ENCODE data around the gene TRIM59.
A peak's percentile ranks its signal among the peaks of the same experiment; 100 is the strongest.

The TRIM59 gene

DNA sequence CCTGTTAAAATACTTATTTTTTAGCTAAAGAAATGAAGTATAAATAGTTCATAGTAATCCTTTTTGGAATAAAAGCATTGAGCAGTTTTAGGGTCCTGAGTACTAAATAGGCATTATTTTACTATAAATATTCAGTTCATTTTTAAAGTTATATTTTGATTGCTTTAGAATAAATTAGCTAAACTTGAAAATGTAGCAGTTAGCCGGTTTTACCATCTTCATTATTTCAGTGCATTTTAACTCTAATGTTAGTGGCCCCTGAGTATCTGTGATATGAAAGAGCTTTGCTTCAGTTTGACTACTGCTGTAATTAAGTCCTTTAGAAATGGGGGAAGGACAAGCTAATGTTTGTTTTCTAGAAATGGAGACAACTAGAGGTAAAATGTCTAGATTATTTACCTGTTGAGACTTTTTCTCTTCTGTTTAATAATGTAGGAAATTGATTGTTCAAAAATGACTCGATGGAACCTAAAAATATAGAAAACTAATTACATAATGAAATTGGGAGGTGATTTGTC, 46.5 kb downstream of the TRIM59 start:
- no peak for DNase-seq (ENCODE audit: low read depth in 2 of 2)

DNA sequence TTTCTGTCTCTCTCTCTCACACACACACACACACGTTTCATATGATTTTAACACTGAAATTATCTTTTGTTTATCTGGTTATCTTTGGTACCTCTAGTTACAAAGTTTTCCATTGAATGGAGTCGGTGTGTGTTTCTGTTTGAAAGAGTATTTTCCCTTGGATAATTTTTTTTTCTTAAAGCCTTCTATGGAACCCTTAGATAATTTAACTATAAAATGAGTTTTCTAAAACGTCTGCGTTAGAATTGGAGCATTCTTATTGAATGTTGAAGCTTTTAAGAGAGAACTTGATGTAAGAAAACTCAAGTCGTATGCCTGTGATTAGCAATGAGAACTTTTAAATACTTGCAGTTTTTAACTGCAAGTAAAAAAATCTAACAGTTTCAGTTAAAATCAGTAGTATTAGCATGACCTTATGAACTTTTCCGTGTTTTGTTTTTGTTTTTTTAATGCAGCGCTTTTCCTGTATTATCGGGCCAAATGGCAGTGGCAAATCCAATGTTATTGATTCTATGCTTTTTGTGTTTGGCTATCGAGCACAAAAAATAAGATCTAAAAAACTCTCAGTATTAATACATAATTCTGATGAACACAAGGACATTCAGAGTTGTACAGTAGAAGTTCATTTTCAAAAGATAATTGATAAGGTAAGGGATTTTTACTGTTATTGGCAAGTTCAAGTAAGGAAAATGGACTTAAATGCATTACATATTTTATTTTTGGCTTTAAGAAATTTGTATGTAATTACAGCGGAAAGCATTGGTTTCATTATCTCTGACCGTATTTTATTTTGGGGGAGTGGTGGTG, 47.2 kb downstream of the TRIM59 start:
- DNase-seq (ENCODE audit: low read depth in 2 of 2), result no peak

DNA sequence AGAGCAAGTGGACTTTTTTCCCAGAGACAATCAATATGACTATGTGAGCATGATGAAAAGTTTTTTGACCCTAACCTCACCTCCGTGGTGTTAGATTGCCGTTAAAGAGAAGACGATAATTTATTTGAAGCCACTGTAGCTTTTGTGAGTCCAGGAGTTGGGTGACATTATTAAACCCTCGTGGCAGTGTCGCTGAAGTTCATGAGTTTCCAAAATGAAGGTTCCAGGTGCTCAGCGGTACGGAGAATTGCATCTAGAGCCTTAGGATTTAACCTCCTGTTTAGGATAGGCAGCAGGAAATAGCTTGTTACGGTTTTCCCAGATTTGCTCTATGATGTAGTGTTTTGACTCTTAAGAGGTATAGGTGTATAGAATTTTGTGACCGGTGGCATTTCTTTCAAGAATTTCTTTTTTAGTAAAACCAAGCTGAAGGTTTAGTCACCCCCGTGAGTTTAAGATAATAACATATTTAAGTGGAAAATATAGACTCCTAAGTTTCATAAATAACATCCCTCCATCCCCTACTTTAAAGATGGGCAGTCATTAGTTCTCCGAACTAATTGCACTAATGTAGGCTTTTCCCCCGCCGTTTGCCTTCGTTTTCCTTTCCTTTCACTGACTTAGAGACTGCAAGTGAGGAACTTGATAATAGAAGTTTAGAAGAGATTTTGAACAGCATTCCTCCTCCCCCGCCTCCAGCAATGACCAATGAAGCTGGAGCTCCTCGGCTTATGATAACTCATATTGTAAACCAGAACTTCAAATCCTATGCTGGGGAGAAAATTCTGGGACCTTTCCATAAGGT, 48.1 kb downstream of the TRIM59 start:
- DNase-seq (ENCODE audit: low read depth in 2 of 2), result no peak

DNA sequence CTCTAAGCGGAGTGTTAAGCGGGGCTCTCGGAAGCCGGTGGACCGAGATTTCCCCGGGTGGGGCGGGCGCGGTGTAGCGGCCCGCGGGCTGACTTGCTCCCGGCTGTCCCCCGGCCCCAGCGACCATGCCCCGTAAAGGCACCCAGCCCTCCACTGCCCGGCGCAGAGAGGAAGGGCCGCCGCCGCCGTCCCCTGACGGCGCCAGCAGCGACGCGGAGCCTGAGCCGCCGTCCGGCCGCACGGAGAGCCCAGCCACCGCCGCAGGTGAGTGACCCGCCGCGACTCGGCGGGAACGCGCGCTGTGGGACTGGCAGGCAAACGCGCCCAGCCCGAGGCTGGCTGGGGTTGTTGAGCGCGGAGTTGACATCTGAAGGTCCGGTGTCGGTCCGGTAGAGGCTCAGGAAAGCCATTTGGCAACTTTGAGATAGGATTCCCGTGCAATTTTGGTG, 48.9 kb downstream of the TRIM59 start:
- peak in 1 of 2 experiments; percentile 6 for DNase-seq (ENCODE audit: low read depth in 2 of 2)

DNA sequence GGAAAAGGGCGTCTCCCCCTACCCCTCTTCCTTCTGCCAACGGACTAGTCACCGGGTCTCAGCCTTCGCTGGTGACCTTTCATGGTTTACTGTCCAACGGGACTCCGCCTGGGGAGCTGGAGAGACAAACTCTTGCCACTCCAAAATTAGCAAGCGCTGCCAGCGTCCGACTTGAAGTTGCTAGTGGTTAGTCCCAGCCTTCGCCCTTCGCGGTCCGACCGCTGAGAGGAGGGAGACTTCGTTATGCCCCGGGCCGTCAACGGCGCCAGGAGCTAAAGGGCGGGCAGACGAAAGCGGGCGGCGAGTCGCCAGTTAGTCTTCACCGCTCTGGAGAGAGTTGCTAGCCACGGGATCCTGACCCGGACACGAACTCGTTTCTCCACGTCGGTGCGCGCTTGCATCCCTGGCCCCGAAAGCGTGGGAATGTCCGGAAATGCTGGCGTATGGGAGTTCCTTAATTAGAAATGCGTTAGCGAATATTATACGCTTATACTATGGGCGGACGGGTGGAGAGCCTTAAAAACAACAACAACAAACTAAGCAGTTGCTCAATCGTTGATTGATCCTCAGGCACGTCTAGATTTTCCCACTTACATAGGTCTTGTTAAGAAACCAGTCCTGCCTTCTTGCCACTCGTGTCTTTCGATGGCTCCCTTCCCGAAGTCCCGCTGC, 49.4 kb downstream of the TRIM59 start:
- DNase-seq (ENCODE audit: low read depth in 2 of 2), result peak; percentile 12 to 18

DNA sequence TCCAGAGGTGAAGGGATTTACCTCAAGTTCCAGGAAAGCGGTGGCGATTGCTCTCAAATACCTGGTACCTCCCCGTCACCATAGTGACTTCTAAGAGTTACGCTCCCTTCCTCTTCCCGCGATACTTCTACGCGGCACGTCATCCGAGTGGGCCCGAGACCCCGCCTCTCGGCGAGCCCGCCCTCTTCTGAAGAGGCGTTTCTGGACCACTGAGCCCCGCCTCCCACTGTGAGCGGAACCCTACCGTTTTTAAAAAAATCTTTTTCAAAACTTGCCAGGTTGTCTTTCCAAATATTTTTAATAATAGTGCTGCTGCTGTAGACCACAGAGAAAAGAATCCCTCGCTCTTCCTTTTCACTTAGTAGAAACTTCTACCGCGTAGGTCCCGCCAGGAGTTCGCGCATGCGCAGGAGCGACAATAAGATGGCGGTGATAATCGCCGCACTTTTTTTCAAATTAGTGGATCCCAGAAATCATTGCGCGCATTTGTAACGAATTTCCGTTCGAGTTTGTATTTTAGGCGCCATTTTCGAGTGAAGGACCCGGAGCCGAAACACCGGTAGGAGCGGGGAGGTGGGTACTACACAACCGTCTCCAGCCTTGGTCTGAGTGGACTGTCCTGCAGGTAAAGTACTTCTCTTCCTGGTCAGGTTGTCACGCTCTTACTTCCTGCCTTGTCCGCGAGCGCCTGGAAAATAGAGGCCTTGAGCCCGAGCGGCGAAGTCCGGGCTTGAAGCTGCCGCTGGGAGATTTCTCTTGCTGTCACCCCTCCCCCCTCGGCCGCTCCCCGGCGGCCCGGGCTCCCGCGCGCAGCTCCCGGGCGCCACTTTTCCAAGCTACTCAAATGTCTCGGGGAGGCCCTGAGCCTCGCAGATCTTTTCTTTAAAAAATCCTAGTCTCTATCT, 50.2 kb downstream of the TRIM59 start, which contains the start of the genes IFT80 and SMC4:
Gene IFT80 (minus strand): TSS at position 101 of the 905 bp plus-strand sequence. CDS start 14,625 bp downstream, outside the sequence.
Gene SMC4 (plus strand): TSS at position 526 of the 905 bp plus-strand sequence. CDS start 1,177 bp downstream, outside the sequence.
- DNase-seq (ENCODE audit: low read depth in 2 of 2), result peak; percentile 91 to 93

DNA sequence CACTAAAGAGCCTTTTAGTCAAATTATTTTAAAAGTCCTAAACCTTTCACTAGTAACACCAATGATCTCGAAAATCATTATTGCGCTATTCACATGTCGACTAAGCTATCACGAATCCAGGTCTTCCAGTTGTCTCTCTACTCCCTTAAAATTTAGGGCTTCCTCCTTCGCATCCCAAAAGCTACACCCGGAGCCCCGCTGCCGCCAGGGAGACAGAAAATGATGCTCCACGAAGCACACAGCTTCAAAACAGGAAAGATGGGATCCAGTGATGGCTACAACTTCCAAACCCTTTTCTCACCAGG, 50.8 kb downstream of the TRIM59 start:
- no peak for DNase-seq (ENCODE audit: low read depth in 2 of 2)

DNA sequence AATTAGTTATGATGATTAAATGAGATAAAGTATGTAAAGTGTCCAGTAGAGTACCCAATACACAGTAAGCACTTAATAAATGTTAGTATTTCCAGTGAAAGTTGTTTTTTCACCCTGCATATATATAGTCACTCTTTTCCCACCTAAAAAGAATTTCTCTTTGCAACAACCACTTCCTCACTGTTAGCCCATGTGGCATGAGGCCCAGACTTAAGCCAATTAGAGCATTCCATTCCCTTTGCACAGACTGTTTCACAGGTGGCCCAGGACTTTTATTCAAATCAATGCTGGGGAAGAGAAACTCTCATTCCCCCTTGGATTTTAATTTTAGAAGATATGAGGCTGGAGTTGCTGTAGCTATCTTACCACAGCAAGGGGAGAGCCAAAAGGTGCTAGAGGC, 54.3 kb downstream of the TRIM59 start:
- DNase-seq (ENCODE audit: low read depth in 2 of 2), result no peak

DNA sequence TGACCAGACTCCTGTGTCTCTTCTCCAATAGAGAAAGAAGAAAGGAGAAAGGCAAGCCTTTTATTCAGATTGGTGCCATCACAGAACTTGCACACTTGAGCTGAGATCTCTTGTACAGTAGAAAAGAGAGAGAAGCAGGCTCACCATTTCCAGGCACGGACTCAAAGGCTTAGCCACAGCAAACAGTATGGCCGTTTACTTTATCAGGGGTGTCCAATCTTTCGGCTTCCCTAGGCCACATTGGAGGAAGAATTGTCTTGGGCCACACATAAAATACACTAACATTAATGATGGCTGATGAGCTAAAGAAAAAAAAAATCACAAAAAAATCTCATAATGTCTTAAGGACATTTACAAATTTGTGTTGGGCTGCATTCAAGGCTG, 55.6 kb downstream of the TRIM59 start:
- DNase-seq (ENCODE audit: low read depth in 2 of 2), result no peak

DNA sequence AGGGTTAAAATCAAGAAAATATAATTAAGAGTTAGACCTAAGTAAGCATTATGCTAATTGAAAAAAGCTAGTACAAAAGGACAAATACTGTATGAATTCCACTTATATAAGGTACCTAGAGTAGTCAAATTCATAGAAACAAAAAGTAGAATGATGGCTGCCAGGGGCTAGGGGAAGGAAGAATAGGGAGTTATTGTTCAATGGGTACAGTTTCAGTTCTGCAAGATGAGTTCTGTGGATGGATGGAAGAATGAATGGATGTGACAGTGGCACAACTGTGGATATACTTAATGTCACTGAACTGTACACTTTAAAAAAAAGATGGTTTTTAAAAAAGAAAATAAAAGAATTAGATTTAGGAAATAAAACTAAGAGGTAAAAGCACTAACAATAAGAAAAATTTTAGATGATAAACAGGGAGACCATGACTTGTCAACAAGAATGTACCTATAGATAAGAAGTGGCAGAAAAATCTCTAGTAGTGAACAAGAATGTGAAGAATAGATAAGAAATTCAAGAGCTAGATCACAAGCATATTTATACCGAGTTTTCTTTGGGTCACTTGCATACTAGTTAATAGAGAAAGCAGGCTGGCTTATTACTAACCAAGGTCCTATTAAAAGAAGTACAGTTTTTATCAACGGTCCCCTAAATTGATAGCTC, 56.1 kb downstream of the TRIM59 start:
- DNase-seq (ENCODE audit: low read depth in 2 of 2), result no peak

DNA sequence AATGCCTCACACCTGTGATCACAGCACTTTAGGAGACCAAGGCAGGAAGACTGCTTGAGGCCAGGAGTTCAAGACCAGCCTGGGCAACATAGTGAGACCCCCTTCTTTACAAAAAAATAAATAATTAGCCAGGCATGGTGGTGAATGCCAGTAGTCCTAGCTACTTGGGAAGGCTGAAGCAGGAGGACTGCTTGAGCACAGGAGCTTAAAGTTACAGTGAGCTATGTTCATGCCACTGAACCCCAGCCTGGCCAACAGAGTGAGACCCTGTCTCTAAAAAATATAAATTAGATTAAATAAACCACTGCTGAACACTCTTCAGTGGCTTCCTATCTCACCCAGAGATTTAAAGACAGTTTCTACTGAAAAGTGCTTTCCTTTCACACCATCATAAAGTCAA, 56.8 kb downstream of the TRIM59 start:
- no peak for DNase-seq (ENCODE audit: low read depth in 2 of 2)

DNA sequence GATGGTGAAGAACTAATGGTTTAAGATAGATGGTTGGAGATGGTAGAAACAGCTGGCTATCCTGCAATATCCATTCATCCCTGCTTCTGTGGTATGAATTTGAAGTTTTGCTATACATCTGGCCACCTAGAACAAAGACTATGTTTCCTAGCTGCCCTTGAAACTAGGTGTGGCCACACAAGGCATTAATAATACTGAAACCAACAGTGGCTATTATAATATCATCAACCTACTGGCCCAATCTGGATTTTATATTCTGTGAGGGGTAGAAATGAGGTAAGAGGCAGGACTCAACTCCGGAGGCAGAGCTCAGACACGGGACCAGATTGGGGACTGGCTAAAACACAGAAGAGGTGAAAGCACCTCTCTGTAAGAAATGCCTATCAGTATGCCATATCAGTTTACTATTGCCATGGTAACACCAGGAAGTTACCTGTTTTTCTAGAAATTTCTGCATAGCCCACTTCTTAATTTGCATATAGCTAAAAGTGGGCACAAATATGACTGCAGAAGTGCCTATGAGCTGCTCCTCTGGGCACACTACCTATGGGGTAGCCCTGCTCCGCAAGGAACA, 58.9 kb downstream of the TRIM59 start:
- no peak for DNase-seq (ENCODE audit: low read depth in 2 of 2)
